ENCODE results near the gene EPHB1. TPM values are rescaled to one million over a fixed set of nuclear protein-coding genes. Genes with fewer than 3 reads are reported as not detected.
A peak's percentile ranks its signal among the peaks of the same experiment; 100 is the strongest.

The EPHB1 gene
- polyA plus RNA-seq, 1 donor from 2014 or later = 18.7 TPM

- Histone ChIP-seq H3K9ac (ENCODE audit: low read length) (peak overlapping the region; percentile 6), H3K36me3 (ENCODE audit: insufficient read depth, low read length) (no peaks in the 10 kb centered on the region), H3K27me3 (ENCODE audit: insufficient read depth, low read depth, low read length) (no peaks in the 10 kb centered on the region), H3K9me3 (ENCODE audit: low read length) (no peaks in the 10 kb centered on the region), H4K20me1 (ENCODE audit: insufficient read depth) (no peaks in the 10 kb centered on the region), H3K9me2 (ENCODE audit: insufficient read depth, low read length) (no peaks in the 10 kb centered on the region), H3K4me2 (ENCODE audit: low read length) (no peak overlapping the region), H3K27ac (ENCODE audit: low read length) (peak overlapping the region; percentile 59), H3K79me2 (replicated peaks; ENCODE audit: insufficient read depth, low read length) (no peaks in the 10 kb centered on the region), H3F3A (ENCODE audit: insufficient read depth, low read length, poor library complexity, severe bottlenecking) (no peaks in the 10 kb centered on the region), H3K4me3 (ENCODE audit: low read length) (peak overlapping the region; percentile 15), H2AFZ (ENCODE audit: low read depth, low read length) (no peak overlapping the region)
- TF ChIP-seq TAF1 (IDR thresholded peaks at IDR 0.05; ENCODE audit: low read depth) (no peak), MXI1 (conservative IDR thresholded peaks at IDR 0.05; ENCODE audit: poor library complexity, severe bottlenecking) (no peak), EZH2 (IDR thresholded peaks at IDR 0.05; ENCODE audit: borderline replicate concordance, insufficient read depth, low read length, poor library complexity, severe bottlenecking) (no peak), REST (IDR thresholded peaks at IDR 0.05; ENCODE audit: borderline replicate concordance) (peak; percentile 87), RAD21 (conservative IDR thresholded peaks at IDR 0.05) (peak; percentile 69), POLR2AphosphoS5 (IDR thresholded peaks at IDR 0.05) (peak; percentile 81), EP300 (conservative IDR thresholded peaks at IDR 0.05; ENCODE audit: poor library complexity, severe bottlenecking) (peak; percentile 78), CTCF (IDR thresholded peaks at IDR 0.05; ENCODE audit: poor library complexity, severe bottlenecking) (peak; percentile 70), SMC3 (conservative IDR thresholded peaks at IDR 0.05; ENCODE audit: poor library complexity) (peak; percentile 75)
These were observed 434.0 kb downstream of the EPHB1 start for GRCh38 chr3:135229018-135229495.

GRCh38 chr3:135231737-135232136 lies 436.7 kb downstream of the EPHB1 start:
- no peak overlapping the region for H2AFZ ChIP-seq (ENCODE audit: low read depth, low read length)
- H3K9me3 ChIP-seq (ENCODE audit: low read length) = no peaks in the 10 kb centered on the region
- TF ChIP-seq TAF1 (IDR thresholded peaks at IDR 0.05; ENCODE audit: low read depth) = no peak
- no peak for TF ChIP-seq EZH2 (IDR thresholded peaks at IDR 0.05; ENCODE audit: borderline replicate concordance, insufficient read depth, low read length, poor library complexity, severe bottlenecking)
- TF ChIP-seq MXI1 (conservative IDR thresholded peaks at IDR 0.05; ENCODE audit: poor library complexity, severe bottlenecking) = no peak
- TF ChIP-seq SMC3 (conservative IDR thresholded peaks at IDR 0.05; ENCODE audit: poor library complexity) = no peak
- no peak for TF ChIP-seq POLR2AphosphoS5 (IDR thresholded peaks at IDR 0.05)
- TF ChIP-seq RAD21 (conservative IDR thresholded peaks at IDR 0.05) = no peak
- no peaks in the 10 kb centered on the region for H3F3A ChIP-seq (ENCODE audit: insufficient read depth, low read length, poor library complexity, severe bottlenecking)
- no peaks in the 10 kb centered on the region for H4K20me1 ChIP-seq (ENCODE audit: insufficient read depth)
- no peak overlapping the region for H3K9ac ChIP-seq (ENCODE audit: low read length)
- H3K4me3 ChIP-seq (ENCODE audit: low read length) = no peak overlapping the region
- peak overlapping the region; percentile 18 for H3K27ac ChIP-seq (ENCODE audit: low read length)
- no peaks in the 10 kb centered on the region for H3K36me3 ChIP-seq (ENCODE audit: insufficient read depth, low read length)
- no peaks in the 10 kb centered on the region for H3K79me2 ChIP-seq (replicated peaks; ENCODE audit: insufficient read depth, low read length)
- no peaks in the 10 kb centered on the region for H3K9me2 ChIP-seq (ENCODE audit: insufficient read depth, low read length)
- H3K27me3 ChIP-seq (ENCODE audit: insufficient read depth, low read depth, low read length) = no peaks in the 10 kb centered on the region
- H3K4me2 ChIP-seq (ENCODE audit: low read length) = peak overlapping the region; percentile 36
